Measurements from ENCODE around the gene ZDHHC20. TPM values are rescaled to one million over a fixed set of nuclear protein-coding genes. Genes with fewer than 3 reads are reported as not detected.

The ZDHHC20 gene
- total RNA-seq, 4 donors from 2014 or later: 37.9 to 88.1 (median 58.7) TPM

GRCh38 chr13:21385710-21386109 is 73.4 kb downstream of the ZDHHC20 start:
- no peak for TF ChIP-seq CTCF (IDR thresholded peaks at IDR 0.05; ENCODE audit: low read depth)

GRCh38 chr13:21383090-21383489 is 76.0 kb downstream of the ZDHHC20 start:
- no peak for TF ChIP-seq CTCF (IDR thresholded peaks at IDR 0.05; ENCODE audit: low read depth)

GRCh38 chr13:21372530-21372929 is 86.6 kb downstream of the ZDHHC20 start:
- no peak for TF ChIP-seq CTCF (IDR thresholded peaks at IDR 0.05; ENCODE audit: low read depth)

GRCh38 chr13:21371011-21371410 is 88.1 kb downstream of the ZDHHC20 start:
- TF ChIP-seq CTCF (IDR thresholded peaks at IDR 0.05; ENCODE audit: low read depth): no peak

- TF ChIP-seq CTCF (IDR thresholded peaks at IDR 0.05; ENCODE audit: low read depth): no peak
Observed at GRCh38 chr13:21365574-21365973, 93.5 kb downstream of the ZDHHC20 start.

- no peak for TF ChIP-seq CTCF (IDR thresholded peaks at IDR 0.05; ENCODE audit: low read depth)
Observed at GRCh38 chr13:21364916-21365315, 94.2 kb downstream of the ZDHHC20 start.

- TF ChIP-seq CTCF (IDR thresholded peaks at IDR 0.05; ENCODE audit: low read depth): no peak
Observed at GRCh38 chr13:21364357-21364756, 94.7 kb downstream of the ZDHHC20 start.

Measured in subcutaneous adipose tissue (tissue), 4 donors.